Activated B cell treated with CpG ODN at 0.5 μM for 24 hours (primary cell): ENCODE measurements around the gene RNF123. TPM values are rescaled to one million over a fixed set of nuclear protein-coding genes. Genes with fewer than 3 reads are reported as not detected.

ENCODE experiments used
- ATAC-seq: fragments of 200-7000 bp; cut with Tn5 transposase; one replicate; pipeline ENCODE4 v1.10.0; 2021; ENCODE audit warnings: low read depth, mild to moderate bottlenecking, moderate library complexity
- CTCF ChIA-PET: fragments of 350-600 bp; sonication (Branson Sonifier 250); formaldehyde crosslinking; loops from one replicate; lab custom pipeline; 2021; ENCODE audit warnings: antibody characterized with exemption; lab: Charles Lee
- POLR2A ChIA-PET: fragments of 350-600 bp; sonication (Branson Sonifier 250); formaldehyde crosslinking; loops from one replicate; lab custom pipeline; 2021; ENCODE audit warnings: antibody characterized with exemption; lab: Charles Lee
- DNase-seq: peaks from one replicate; pipeline ENCODE4 v3.0.0; 2022
- H3K27ac Mint-ChIP-seq: one replicate; pipeline ENCODE4 v1.8.0; 2020; ENCODE audit warnings: mixed read lengths
- H3K27me3 Mint-ChIP-seq: one replicate; pipeline ENCODE4 v1.8.0; 2021; ENCODE audit warnings: mixed read lengths
- H3K36me3 Mint-ChIP-seq: one replicate; pipeline ENCODE4 v1.8.0; 2021; ENCODE audit warnings: low read depth, mixed read lengths
- H3K4me1 Mint-ChIP-seq: one replicate; pipeline ENCODE4 v1.8.0; 2021; ENCODE audit warnings: mixed read lengths
- H3K4me3 Mint-ChIP-seq: one replicate; pipeline ENCODE4 v1.8.0; 2020; ENCODE audit warnings: mild to moderate bottlenecking, mixed read lengths
- H3K9me3 Mint-ChIP-seq: one replicate; pipeline ENCODE4 v1.8.0; 2020; ENCODE audit warnings: mixed read lengths
- intact Hi-C: fragments of 100-400 bp; cut with micrococcal nuclease; formaldehyde crosslinking; loops from one replicate; pipeline ENCODE4 v1.15.1; 2024
- total RNA-seq: library from RNA; stranded (reverse); gene quantifications from 2 replicates; pipeline ENCODE4 v1.2.3, GENCODE V29; 2022
- TF ChIP-seq, protein P1 (sequence below): fragments of 200-600 bp; IDR thresholded peaks from one replicate; pipeline ENCODE4 v1.8.0; 2022; ENCODE audit warnings: antibody characterized with exemption, mild to moderate bottlenecking

Gene RNF123
- total RNA-seq, 1 donor from 2014 or later = 51.4 TPM

DNA sequence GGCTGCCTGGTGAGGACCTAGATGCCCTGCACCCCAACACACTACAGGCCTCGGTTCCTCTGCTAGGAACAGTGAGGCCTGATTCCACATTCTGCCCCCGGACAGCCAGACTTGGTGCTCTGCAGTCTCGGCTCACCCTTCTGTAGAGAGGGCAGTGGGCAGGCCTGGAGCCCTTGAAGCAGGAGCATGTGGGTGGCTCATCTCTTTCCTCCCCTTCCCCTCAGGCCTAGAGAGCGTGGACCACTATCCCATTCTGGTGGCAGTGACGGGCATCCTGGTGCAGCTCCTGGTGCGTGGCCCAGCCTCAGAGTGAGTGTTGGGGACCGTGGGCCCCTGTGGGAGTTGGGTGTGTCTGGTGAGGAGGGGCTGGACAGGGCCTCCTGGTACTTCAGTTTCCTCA is 26.8 kb downstream of the RNF123 start:
- Mint-ChIP-seq H3K4me3 (no peak overlapping the region), H3K4me1 (peaks cover 14% of the 10 kb centered on the region), H3K9me3 (no peaks in the 10 kb centered on the region), H3K36me3 (peaks cover 15% of the 10 kb centered on the region), H3K27ac (no peak overlapping the region), H3K27me3 (no peaks in the 10 kb centered on the region)
- DNase-seq = no peak
- TF ChIP-seq, protein P1, sequence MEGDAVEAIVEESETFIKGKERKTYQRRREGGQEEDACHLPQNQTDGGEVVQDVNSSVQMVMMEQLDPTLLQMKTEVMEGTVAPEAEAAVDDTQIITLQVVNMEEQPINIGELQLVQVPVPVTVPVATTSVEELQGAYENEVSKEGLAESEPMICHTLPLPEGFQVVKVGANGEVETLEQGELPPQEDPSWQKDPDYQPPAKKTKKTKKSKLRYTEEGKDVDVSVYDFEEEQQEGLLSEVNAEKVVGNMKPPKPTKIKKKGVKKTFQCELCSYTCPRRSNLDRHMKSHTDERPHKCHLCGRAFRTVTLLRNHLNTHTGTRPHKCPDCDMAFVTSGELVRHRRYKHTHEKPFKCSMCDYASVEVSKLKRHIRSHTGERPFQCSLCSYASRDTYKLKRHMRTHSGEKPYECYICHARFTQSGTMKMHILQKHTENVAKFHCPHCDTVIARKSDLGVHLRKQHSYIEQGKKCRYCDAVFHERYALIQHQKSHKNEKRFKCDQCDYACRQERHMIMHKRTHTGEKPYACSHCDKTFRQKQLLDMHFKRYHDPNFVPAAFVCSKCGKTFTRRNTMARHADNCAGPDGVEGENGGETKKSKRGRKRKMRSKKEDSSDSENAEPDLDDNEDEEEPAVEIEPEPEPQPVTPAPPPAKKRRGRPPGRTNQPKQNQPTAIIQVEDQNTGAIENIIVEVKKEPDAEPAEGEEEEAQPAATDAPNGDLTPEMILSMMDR = no peak
- intact Hi-C loops = no loop called here
- ChIA-PET POLR2A (no interaction called here), CTCF (no interaction called here)
- no peak for ATAC-seq

DNA sequence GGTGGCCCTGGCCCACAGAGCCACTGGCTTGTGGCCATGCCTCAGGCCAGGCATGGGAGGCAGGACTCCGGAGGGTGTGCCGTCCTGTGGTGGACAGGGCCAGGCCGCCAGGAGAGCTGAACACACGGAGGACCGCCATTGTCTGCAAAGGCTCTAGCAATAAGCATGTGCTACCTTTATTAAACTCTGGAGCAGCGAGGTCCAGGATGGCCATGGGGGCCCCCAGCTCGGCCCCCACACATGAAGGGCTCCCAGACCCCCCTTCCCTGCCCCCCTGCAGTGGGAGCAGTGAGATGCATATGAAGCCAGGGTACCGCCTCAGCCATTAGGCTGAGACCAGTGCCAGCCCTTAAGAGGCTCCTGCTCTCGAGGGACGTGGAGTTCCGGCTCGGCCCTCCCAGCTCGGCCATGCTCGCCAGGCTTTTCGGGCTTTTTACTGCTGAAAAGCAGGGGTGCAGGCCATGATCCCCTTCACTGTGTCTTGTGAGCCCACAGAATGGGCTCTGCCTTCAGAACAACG is 27.4 kb downstream of the RNF123 start:
- ChIA-PET POLR2A (no interaction called here), CTCF (no interaction called here)
- peaks cover 16% of the 10 kb centered on the region for H3K4me1 Mint-ChIP-seq
- peaks cover 20% of the 10 kb centered on the region for H3K36me3 Mint-ChIP-seq
- H3K27me3 Mint-ChIP-seq = no peaks in the 10 kb centered on the region
- no peak overlapping the region for H3K4me3 Mint-ChIP-seq
- DNase-seq (no peak), ATAC-seq (no peak)
- intact Hi-C loops = no loop called here
- no peaks in the 10 kb centered on the region for H3K9me3 Mint-ChIP-seq
- TF ChIP-seq, protein P1 = no peak
- no peak overlapping the region for H3K27ac Mint-ChIP-seq

DNA sequence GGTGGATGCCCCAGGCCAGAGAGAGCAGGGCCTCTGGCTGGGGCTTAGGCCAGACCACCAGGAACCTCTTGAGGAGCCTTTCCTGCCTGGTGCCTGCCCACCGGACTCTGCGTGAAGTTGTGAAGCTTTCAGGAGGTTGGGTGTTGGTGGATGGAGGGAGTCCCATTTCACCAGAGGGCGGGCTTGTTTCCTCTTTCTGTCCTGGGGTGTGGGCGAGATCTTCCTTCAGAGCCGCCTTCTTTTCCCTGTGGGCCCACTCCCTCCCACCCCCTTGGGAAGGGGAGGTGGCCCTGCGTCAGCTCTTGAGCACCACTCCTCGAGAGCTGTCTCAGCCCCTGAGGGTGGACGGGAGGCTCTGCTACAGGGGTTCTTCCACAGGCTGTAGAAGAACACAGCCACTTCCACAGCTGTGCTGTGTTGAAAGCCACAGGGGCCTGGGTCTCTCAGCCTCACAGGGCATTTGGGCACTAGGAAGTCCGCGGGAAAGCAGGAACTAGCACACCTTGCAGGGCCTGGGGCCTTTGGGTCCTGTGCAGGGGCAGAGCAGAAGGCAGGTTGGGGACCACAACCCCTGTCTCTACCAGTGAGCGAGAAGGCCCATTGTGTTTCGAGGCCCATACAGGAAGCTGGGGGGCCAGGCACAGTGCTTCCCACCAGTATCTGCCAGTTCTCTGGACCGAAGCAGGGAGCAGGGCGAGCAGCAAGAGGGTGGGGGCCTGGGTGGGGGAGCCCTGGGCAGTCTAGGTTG is 28.0 kb downstream of the RNF123 start:
- no peak overlapping the region for H3K4me3 Mint-ChIP-seq
- intact Hi-C loops = no loop called here
- H3K9me3 Mint-ChIP-seq = no peaks in the 10 kb centered on the region
- no peak for ATAC-seq
- no peak for DNase-seq
- H3K4me1 Mint-ChIP-seq = peaks cover 20% of the 10 kb centered on the region
- no peak overlapping the region for H3K27ac Mint-ChIP-seq
- no peaks in the 10 kb centered on the region for H3K27me3 Mint-ChIP-seq
- POLR2A ChIA-PET = interaction anchor here (0.6 kb wide), 2 partner anchors 231 to 241 kb away, joined by 3 to 4 read pairs; no protein-coding TSS in a partner anchor
- CTCF ChIA-PET = no interaction called here
- TF ChIP-seq, protein P1 = no peak
- H3K36me3 Mint-ChIP-seq = peaks cover 24% of the 10 kb centered on the region

DNA sequence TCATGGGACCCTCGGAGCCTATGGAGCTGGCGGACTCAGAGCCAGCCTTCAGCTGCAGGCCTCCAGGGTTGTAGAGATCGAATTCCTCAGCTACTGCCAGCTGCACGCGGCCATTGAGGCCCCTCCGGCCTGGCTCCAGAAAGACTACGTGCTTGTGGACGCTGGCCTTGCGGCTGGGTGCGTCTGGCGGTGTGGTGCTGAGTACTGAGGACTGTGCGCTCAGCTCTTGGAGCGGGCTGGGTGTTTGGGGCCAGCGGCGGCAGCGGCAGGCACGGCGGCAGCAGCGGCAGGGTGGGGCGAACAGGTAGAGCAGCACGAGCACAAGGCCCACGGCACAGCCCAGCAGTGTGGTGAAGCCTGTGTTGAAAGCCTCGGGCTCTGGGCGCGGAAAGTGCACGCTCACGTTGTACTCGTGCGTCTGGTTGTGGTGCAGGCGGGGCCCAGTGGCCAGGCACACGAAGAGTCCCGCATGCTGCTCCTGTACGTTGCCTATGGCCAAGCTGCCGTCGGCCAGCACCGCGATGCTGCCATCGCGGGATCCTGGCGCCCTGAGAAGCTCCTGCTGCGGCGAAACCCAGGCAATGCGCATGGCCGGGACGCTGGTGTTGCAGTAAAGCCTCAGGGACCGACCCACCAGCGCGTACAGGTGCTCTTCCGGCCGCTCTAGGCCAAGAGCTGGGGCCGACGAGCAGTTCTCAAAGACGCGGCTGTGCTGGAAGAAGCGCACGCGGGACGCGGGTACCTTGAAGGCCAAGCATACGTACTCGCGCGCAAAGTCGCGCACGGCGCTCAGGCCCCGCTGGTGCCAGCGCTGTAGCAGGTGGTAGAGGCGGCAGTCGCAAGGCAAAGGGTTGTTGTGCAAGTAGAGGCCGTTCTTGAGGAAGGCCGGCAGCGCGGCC is 28.9 kb downstream of the RNF123 start:
- ChIA-PET CTCF (interaction anchor here (0.8 to 1.2 kb wide), 2 partner anchors 15 to 87 kb away, joined by 3 to 5 read pairs; no protein-coding TSS in a partner anchor), POLR2A (interaction anchor here (0.6 to 1.9 kb wide), 7 partner anchors 12 to 240 kb away, joined by 3 to 6 read pairs (median 5); partner anchors contain the start of genes INKA1 and IP6K1)
- peak overlapping the region; percentile 83 for H3K27ac Mint-ChIP-seq
- DNase-seq (no peak), ATAC-seq (no peak)
- H3K36me3 Mint-ChIP-seq = peaks cover 29% of the 10 kb centered on the region
- intact Hi-C loops = loop anchor here (2.0 kb wide), 1 partner anchor 575 kb away; the partner anchor contains the start of gene IFRD2
- no peaks in the 10 kb centered on the region for H3K27me3 Mint-ChIP-seq
- no peaks in the 10 kb centered on the region for H3K9me3 Mint-ChIP-seq
- peak overlapping the region; percentile 84 for H3K4me3 Mint-ChIP-seq
- H3K4me1 Mint-ChIP-seq = peaks cover 28% of the 10 kb centered on the region
- TF ChIP-seq, protein P1 = no peak
